HUES6 (cell line): ENCODE measurements around the gene GRIA1.
"Not testable (repeated sequence)": the region's sequence is repeated elsewhere in the genome, so short reads cannot be mapped to it uniquely, and the experiment has no call there.

ENCODE experiments used
- H3K27ac ChIP-seq: 2 replicates; pipeline ENCODE4 v1.7.0; 2013; ENCODE audit warnings: low read depth, mild to moderate bottlenecking, low read length, inconsistent platforms
- H3K27me3 ChIP-seq: 2 replicates; pipeline ENCODE4 v1.6.1; 2013; ENCODE audit warnings: low read length; ENCODE audit not compliant: control insufficient read depth, insufficient read depth
- H3K36me3 ChIP-seq: 2 replicates; pipeline ENCODE4 v1.6.1; 2013; ENCODE audit warnings: low read length; ENCODE audit not compliant: control insufficient read depth, insufficient read depth
- H3K4me1 ChIP-seq: 2 replicates; pipeline ENCODE4 v1.6.1; 2013; ENCODE audit warnings: low read length; ENCODE audit not compliant: control insufficient read depth, insufficient read depth
- H3K4me3 ChIP-seq: 2 replicates; pipeline ENCODE4 v1.5.1; 2013; ENCODE audit warnings: low read depth, low read length
- H3K9ac ChIP-seq: one replicate; pipeline ENCODE4 v1.6.1; 2013; ENCODE audit warnings: mild to moderate bottlenecking, low read length
- H3K9me3 ChIP-seq: 2 replicates; pipeline ENCODE4 v1.6.1; 2013; ENCODE audit warnings: low read depth, low read length; ENCODE audit not compliant: control insufficient read depth, insufficient read depth

The GRIA1 gene

GRCh38 chr5:153714798-153715197, 224.3 kb downstream of the GRIA1 start:
- H3K36me3 ChIP-seq = no peaks in the 10 kb centered on the region
- H3K9me3 ChIP-seq = no peaks in the 10 kb centered on the region
- no peak overlapping the region for H3K4me3 ChIP-seq
- H3K27ac ChIP-seq = no peak overlapping the region
- H3K27me3 ChIP-seq = no peaks in the 10 kb centered on the region
- H3K9ac ChIP-seq = no peak overlapping the region
- no peaks in the 10 kb centered on the region for H3K4me1 ChIP-seq

- H3K36me3 ChIP-seq = no peaks in the 10 kb centered on the region
- H3K9ac ChIP-seq = no peak overlapping the region
- H3K27me3 ChIP-seq = no peaks in the 10 kb centered on the region
- H3K4me1 ChIP-seq = no peaks in the 10 kb centered on the region
- no peaks in the 10 kb centered on the region for H3K9me3 ChIP-seq
- H3K4me3 ChIP-seq = no peak overlapping the region
- H3K27ac ChIP-seq = no peak overlapping the region
Observed at GRCh38 chr5:153717287-153717686, 226.8 kb downstream of the GRIA1 start.

- H3K9me3 ChIP-seq = peaks cover 9% of the 10 kb centered on the region
- no peak overlapping the region for H3K9ac ChIP-seq
- no peaks in the 10 kb centered on the region for H3K36me3 ChIP-seq
- no peaks in the 10 kb centered on the region for H3K4me1 ChIP-seq
- no peak overlapping the region for H3K27ac ChIP-seq
- no peaks in the 10 kb centered on the region for H3K27me3 ChIP-seq
- H3K4me3 ChIP-seq = no peak overlapping the region
Observed at GRCh38 chr5:153718713-153719112, 228.2 kb downstream of the GRIA1 start.

DNA sequence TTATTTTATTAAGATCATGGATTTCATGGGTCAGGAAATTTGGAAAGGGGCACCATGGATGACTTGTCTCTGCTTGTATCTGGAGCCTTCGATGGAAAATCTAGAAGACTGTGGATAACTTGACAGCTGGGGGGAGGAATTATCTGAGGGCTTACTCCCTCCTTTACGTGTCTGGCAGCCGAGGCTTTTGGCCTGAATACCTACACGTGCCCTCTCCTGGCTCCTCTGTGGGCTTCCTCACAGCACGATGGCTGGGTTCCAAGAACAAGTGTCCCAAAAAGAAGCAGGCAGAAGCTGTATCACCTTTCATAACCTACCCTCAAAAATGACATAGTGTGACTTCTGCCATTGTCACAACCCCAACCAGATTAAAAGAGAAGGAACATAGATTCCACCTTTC, 228.9 kb downstream of the GRIA1 start:
- no peaks in the 10 kb centered on the region for H3K27me3 ChIP-seq
- peaks cover 9% of the 10 kb centered on the region for H3K9me3 ChIP-seq
- no peaks in the 10 kb centered on the region for H3K36me3 ChIP-seq
- no peak overlapping the region for H3K4me3 ChIP-seq
- no peak overlapping the region for H3K27ac ChIP-seq
- no peaks in the 10 kb centered on the region for H3K4me1 ChIP-seq
- H3K9ac ChIP-seq = no peak overlapping the region

- not testable (repeated sequence) for H3K9me3 ChIP-seq, H3K27ac ChIP-seq, H3K27me3 ChIP-seq, H3K4me3 ChIP-seq, H3K36me3 ChIP-seq, H3K4me1 ChIP-seq, H3K9ac ChIP-seq
Observed at GRCh38 chr5:153723022-153723610, 232.6 kb downstream of the GRIA1 start.

DNA sequence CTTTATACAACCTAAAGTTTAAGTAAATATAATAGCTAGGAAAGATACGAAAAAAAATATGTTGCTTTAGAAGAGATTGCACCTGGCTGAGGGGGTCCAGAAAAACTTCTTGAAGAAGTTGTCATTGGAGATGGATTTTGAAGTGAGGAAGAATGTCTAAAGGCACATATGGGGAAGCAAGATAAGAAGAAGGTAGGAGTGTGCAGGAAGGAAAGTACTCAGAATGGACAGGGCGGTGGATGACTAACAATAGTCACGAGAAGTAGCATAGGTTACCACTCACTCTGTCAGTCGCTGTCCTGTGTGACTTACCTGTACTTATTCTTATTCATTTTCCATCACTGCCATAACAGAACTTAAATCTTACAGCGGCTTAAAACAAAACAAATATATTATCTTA, 251.6 kb downstream of the GRIA1 start:
- Histone ChIP-seq H3K9ac (no peak overlapping the region), H3K27me3 (no peaks in the 10 kb centered on the region), H3K9me3 (peaks cover 2% of the 10 kb centered on the region), H3K4me3 (no peak overlapping the region), H3K4me1 (no peaks in the 10 kb centered on the region), H3K27ac (no peak overlapping the region), H3K36me3 (no peaks in the 10 kb centered on the region)

- Histone ChIP-seq H3K27me3 (no peaks in the 10 kb centered on the region), H3K9me3 (peaks cover 7% of the 10 kb centered on the region), H3K4me3 (no peak overlapping the region), H3K27ac (no peak overlapping the region), H3K4me1 (no peaks in the 10 kb centered on the region), H3K9ac (no peak overlapping the region), H3K36me3 (no peaks in the 10 kb centered on the region)
Observed at GRCh38 chr5:153744751-153745150, 254.3 kb downstream of the GRIA1 start.

GRCh38 chr5:153745778-153746395, 255.4 kb downstream of the GRIA1 start:
- H3K27ac ChIP-seq = no peak overlapping the region
- H3K36me3 ChIP-seq = no peaks in the 10 kb centered on the region
- H3K4me3 ChIP-seq = no peak overlapping the region
- H3K9ac ChIP-seq = no peak overlapping the region
- peaks cover 7% of the 10 kb centered on the region for H3K9me3 ChIP-seq
- no peaks in the 10 kb centered on the region for H3K27me3 ChIP-seq
- H3K4me1 ChIP-seq = no peaks in the 10 kb centered on the region

DNA sequence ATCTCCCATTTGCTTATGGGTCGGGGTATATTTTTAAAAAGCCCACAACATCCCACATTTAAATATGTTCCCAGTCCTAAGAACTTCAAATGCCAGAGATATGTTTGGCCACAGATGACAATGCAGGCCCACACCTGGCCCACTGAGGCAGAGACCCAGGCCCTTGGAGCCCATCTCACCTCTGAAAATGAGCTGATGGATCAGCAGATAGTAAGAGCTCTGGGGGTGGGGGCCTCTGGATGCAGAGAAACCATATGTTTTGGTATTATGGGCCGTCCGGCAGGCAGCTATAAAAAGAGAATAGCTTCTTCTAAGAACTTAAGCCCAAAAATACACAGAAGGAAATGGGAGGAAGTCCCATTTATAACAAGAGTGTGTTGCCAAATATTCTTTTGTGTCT, 256.0 kb downstream of the GRIA1 start:
- no peak overlapping the region for H3K9ac ChIP-seq
- H3K36me3 ChIP-seq = no peaks in the 10 kb centered on the region
- no peak overlapping the region for H3K4me3 ChIP-seq
- no peak overlapping the region for H3K27ac ChIP-seq
- no peaks in the 10 kb centered on the region for H3K4me1 ChIP-seq
- peaks cover 7% of the 10 kb centered on the region for H3K9me3 ChIP-seq
- H3K27me3 ChIP-seq = no peaks in the 10 kb centered on the region

- Histone ChIP-seq H3K4me1 (peaks cover 3% of the 10 kb centered on the region; the same call in 1 of the 2 replicates), H3K27me3 (no peaks in the 10 kb centered on the region), H3K27ac (no peak overlapping the region), H3K9me3 (peaks cover 7% of the 10 kb centered on the region), H3K4me3 (no peak overlapping the region), H3K36me3 (no peaks in the 10 kb centered on the region), H3K9ac (no peak overlapping the region)
Observed at GRCh38 chr5:153748823-153749222, 258.4 kb downstream of the GRIA1 start.

DNA sequence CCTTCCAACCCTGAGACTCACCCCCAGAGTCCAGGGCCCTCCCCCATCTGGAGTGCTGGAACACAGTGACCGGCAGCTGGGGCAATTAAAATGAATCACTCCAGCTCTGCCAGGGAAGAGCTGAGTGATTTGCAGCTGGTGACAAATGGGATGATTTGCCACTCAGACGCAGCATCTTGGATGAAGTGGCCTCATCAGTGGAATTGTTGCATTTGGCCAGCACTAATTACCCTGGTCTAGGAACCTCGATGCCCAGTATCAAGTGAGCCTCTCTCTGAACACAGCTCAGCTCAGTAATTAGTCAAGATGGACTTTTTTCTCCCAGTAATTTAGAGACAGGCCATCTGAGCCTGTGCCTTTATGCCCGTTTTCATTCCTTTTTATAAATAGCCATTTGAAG, 259.5 kb downstream of the GRIA1 start:
- no peaks in the 10 kb centered on the region for H3K27me3 ChIP-seq
- H3K4me3 ChIP-seq = no peak overlapping the region
- no peak overlapping the region for H3K27ac ChIP-seq
- no peak overlapping the region for H3K9ac ChIP-seq
- no peaks in the 10 kb centered on the region for H3K36me3 ChIP-seq
- peaks cover 5% of the 10 kb centered on the region; the same call in 1 of the 2 replicates for H3K4me1 ChIP-seq
- peaks cover 7% of the 10 kb centered on the region for H3K9me3 ChIP-seq
